Colon (tissue), 2 donors: ENCODE data around the gene CR1L.
"Not testable (repeated sequence)": the region's sequence is repeated elsewhere in the genome, so short reads cannot be mapped to it uniquely, and the experiment has no call there.

Experiments used
- FAIRE-seq: peaks from 2 replicates; lab custom pipeline; 2012; peaks lifted over from hg19 to GRCh38; lab: Jason Lieb, UNC
- donor health status: control.
- donor health status: control.

CR1L gene

GRCh38 chr1:207682872-207683434 lies 38.0 kb downstream of the CR1L start:
- not testable (repeated sequence) for FAIRE-seq

GRCh38 chr1:207690551-207690950 lies 45.6 kb downstream of the CR1L start:
- not testable (repeated sequence) for FAIRE-seq

DNA sequence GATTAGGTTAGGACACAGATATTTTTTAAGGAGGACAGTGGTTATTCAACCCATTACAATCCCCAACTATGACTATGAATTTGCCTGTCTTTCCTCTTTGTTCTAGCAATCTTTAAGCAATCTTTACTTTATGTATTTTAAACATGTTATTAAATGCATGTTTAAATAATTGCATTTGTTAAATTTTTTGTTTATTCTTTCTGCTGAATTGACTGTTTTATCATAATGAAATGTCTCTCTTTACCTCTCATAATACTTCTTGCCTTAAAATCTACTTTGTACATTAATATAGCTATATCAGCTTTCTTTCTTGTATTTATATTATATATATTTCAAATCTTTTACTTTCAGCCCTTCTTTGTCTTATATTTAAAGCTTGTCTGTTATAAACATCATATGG lies 46.1 kb downstream of the CR1L start:
- peak; percentile 94 for FAIRE-seq

- FAIRE-seq, result no peak
Measured at GRCh38 chr1:207691841-207692240, 46.9 kb downstream of the CR1L start.

DNA sequence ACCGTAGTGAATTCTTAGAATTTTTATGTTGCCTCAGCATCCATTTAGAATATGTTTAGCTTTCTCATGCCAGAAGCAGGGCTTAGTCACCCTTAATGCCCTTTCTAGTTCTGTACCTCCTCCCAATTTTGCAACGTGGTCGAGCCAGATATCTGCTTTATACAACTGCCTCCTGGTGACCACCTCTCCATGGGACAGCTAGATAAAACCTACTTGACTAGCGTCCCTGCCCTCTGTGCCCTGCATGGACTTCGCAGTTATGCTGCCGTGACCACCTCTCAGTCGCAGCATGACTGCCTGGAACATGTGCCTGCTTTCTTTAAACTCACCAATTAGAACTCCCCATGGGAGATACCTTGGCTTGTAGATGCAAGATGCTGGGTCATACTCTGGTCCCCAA lies 47.4 kb downstream of the CR1L start:
- not testable (repeated sequence) for FAIRE-seq

DNA sequence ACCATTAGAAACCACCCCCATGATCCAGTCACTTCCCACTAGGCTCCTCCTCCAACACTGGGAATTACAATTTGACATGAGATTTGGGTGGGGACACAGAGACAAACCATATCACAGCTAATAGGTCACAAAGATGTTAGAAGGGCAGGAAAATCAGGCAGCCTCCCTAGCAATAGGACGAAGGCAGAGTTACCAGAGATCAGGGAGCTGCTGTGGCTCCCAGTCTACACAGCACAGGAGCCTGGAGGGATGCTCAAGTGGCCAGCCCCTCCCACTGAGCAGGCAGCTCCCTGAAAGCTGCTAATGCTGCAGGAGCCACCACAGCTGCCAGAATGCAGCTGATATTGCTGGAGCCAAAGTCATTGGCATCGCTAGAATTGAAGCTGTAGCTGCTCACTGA lies 51.0 kb downstream of the CR1L start:
- no peak for FAIRE-seq

GRCh38 chr1:207698822-207699483 lies 54.0 kb downstream of the CR1L start:
- no peak for FAIRE-seq

- FAIRE-seq, result no peak
Measured at GRCh38 chr1:207702317-207702716, 57.4 kb downstream of the CR1L start.

GRCh38 chr1:207703712-207704111 lies 58.8 kb downstream of the CR1L start:
- no peak for FAIRE-seq

- FAIRE-seq, result not testable (repeated sequence)
Measured at GRCh38 chr1:207708004-207708403, 63.1 kb downstream of the CR1L start.

DNA sequence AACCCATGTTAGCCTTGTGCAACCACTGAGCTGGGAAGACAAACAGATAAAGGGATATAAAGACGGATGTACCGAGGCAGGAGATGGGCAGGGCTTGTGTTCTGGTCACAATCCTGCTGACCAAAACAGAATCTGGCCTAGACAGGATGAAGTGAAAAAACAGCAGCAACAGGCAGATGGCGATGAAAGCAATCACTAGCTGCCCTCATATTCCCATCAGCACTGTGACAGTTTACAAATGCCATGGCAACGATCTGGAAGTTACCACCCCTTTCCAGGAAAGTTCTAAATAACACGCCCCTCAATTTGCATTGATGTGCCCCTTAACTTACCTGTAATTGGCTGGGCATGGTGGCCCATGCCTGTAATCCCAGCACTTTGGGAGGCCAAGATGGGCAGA lies 66.4 kb downstream of the CR1L start:
- no peak for FAIRE-seq

- FAIRE-seq, result not testable (repeated sequence)
Measured at GRCh38 chr1:207712701-207713100, 67.8 kb downstream of the CR1L start.

DNA sequence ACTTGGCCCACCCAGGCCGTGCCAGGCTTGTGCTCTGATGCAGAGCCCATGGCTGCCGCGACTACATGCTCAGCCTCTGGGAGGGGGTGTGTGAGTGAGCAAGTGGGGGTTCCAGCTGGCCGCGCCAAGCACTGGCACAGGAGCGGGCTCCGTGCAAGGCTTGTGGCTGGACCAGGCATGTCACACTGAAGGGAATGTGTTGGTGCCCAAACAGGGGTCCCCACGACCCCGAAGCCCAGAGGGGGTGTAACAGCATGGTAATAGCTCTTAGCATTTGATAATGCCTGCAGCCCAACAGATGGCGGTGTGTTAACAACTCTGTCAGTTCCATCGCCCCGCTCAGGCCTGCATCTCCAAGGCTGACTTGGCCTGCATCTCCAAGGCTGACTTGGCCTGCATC lies 68.6 kb downstream of the CR1L start:
- no peak for FAIRE-seq

GRCh38 chr1:207719234-207719633 lies 74.3 kb downstream of the CR1L start:
- FAIRE-seq, result no peak

- not testable (repeated sequence) for FAIRE-seq
Measured at GRCh38 chr1:207728200-207728858, 83.4 kb downstream of the CR1L start.

GRCh38 chr1:207737503-207738157 lies 92.7 kb downstream of the CR1L start:
- FAIRE-seq, result not testable (repeated sequence)

- not testable (repeated sequence) for FAIRE-seq
Measured at GRCh38 chr1:207738158-207738659, 93.3 kb downstream of the CR1L start.

GRCh38 chr1:207740207-207740606 lies 95.3 kb downstream of the CR1L start:
- no peak for FAIRE-seq

GRCh38 chr1:207742850-207743555 lies 98.1 kb downstream of the CR1L start:
- no peak for FAIRE-seq

DNA sequence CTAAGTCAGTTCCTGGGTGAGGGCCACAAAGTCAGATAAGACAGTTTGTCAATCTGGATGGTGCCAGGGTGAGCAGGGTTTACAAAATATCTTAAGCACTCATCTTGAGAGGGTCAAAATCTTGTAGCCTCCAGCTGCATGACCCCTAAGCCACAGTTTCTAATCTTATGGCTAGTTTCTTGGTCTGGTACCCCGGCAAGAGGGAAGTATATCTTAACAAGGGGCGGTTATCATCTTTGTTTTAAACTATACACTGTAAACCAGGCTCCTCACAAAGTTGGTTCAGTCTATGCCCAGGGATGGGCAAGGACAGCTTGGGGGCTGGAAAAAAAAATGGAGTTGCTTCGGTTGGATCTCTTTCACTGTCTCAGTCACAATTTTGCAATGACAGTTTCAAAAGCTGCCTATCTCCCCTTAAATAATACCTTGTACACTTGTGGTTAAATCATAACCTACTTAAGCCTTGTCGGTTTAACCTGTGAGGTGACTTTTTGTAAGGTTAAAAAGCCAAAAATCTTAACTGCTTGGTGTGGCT lies 99.1 kb downstream of the CR1L start:
- no peak for FAIRE-seq

GRCh38 chr1:207745285-207745684 lies 100.4 kb downstream of the CR1L start:
- FAIRE-seq, result peak; percentile 31
